ACC112 (cell line): ENCODE measurements around the gene GAPT.
A peak's percentile ranks its signal among the peaks of the same experiment; 100 is the strongest.

Experiments used
- H2AFZ ChIP-seq: fragments of 200-600 bp; sonication (generic); one replicate; pipeline ENCODE4 v1.6.0; 2017; ENCODE audit warnings: antibody characterized with exemption, low read length; ENCODE audit not compliant: unreplicated experiment
- H3K27ac ChIP-seq: fragments of 200-600 bp; sonication (generic); 2 replicates; pipeline ENCODE4 v1.5.1; 2014; ENCODE audit warnings: low read depth, mild to moderate bottlenecking, antibody characterized with exemption, low read length, moderate library complexity
- H3K27me3 ChIP-seq: fragments of 200-600 bp; sonication (generic); 2 replicates; pipeline ENCODE4 v1.6.1; 2014; ENCODE audit warnings: mild to moderate bottlenecking, antibody characterized with exemption, low read length, moderate library complexity, mixed read lengths; ENCODE audit not compliant: insufficient read depth
- H3K36me3 ChIP-seq: fragments of 200-600 bp; sonication (generic); 2 replicates; pipeline ENCODE4 v1.6.1; 2016; ENCODE audit warnings: mild to moderate bottlenecking, antibody characterized with exemption, low read length, moderate library complexity, mixed read lengths; ENCODE audit not compliant: insufficient read depth
- H3K4me1 ChIP-seq: fragments of 200-600 bp; sonication (generic); one replicate; pipeline ENCODE4 v1.6.1; 2016; ENCODE audit warnings: low read length, mixed read lengths; ENCODE audit not compliant: insufficient read depth, unreplicated experiment, control insufficient read depth
- H3K4me3 ChIP-seq: fragments of 200-600 bp; sonication (generic); 2 replicates; pipeline ENCODE4 v1.5.1; 2014; ENCODE audit warnings: mild to moderate bottlenecking, low read depth, low read length
- H3K79me2 ChIP-seq: fragments of 200-600 bp; sonication (generic); one replicate; pipeline ENCODE4 v1.6.0; 2016; ENCODE audit warnings: low read length; ENCODE audit not compliant: control insufficient read depth, unreplicated experiment, insufficient read depth

Gene GAPT

DNA sequence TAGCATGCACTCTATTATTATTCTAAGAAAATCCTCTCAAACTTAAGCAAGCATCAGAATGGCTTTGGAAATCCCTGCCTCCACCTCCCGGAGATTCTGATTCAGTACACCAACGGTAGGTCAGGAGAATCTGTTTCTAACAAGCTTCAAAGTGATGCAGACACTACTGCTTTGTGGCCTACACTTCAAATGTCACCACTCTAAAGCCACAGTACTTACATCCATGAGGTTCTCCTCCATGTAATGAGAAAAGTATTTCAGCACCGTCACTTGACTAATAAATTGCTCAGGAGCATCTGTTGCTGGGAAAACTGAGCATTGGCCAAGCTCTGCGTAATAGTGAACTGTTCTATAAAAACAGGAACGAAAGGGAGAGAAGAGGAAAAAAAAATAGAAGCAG is 36.2 kb upstream of the GAPT start:
- peak overlapping the region; percentile 90 for H3K4me3 ChIP-seq
- no peak overlapping the region for H3K27ac ChIP-seq
- peaks cover 32% of the 10 kb centered on the region for H3K79me2 ChIP-seq
- peaks cover 64% of the 10 kb centered on the region for H3K36me3 ChIP-seq
- no peak overlapping the region for H2AFZ ChIP-seq
- H3K27me3 ChIP-seq = no peaks in the 10 kb centered on the region
- peaks cover 6% of the 10 kb centered on the region for H3K4me1 ChIP-seq

GRCh38 chr5:58455480-58455879 is 35.8 kb upstream of the GAPT start:
- H3K4me3 ChIP-seq = peak overlapping the region; percentile 90
- H2AFZ ChIP-seq = no peak overlapping the region
- H3K27me3 ChIP-seq = no peaks in the 10 kb centered on the region
- H3K4me1 ChIP-seq = peaks cover 6% of the 10 kb centered on the region
- no peak overlapping the region for H3K27ac ChIP-seq
- peaks cover 32% of the 10 kb centered on the region for H3K79me2 ChIP-seq
- H3K36me3 ChIP-seq = peaks cover 64% of the 10 kb centered on the region

GRCh38 chr5:58456026-58456425 is 35.2 kb upstream of the GAPT start:
- Histone ChIP-seq H2AFZ (no peak overlapping the region), H3K79me2 (peaks cover 32% of the 10 kb centered on the region), H3K36me3 (peaks cover 64% of the 10 kb centered on the region), H3K27ac (no peak overlapping the region), H3K27me3 (no peaks in the 10 kb centered on the region), H3K4me1 (peaks cover 9% of the 10 kb centered on the region), H3K4me3 (peak overlapping the region; percentile 90)

- peaks cover 62% of the 10 kb centered on the region for H3K36me3 ChIP-seq
- peaks cover 32% of the 10 kb centered on the region for H3K79me2 ChIP-seq
- no peaks in the 10 kb centered on the region for H3K27me3 ChIP-seq
- H3K27ac ChIP-seq = no peak overlapping the region
- H2AFZ ChIP-seq = no peak overlapping the region
- peaks cover 10% of the 10 kb centered on the region for H3K4me1 ChIP-seq
- peak overlapping the region; percentile 90 for H3K4me3 ChIP-seq
Observed at GRCh38 chr5:58456486-58456885, 34.7 kb upstream of the GAPT start.

GRCh38 chr5:58457050-58457449 is 34.2 kb upstream of the GAPT start:
- H3K79me2 ChIP-seq = peaks cover 32% of the 10 kb centered on the region
- no peak overlapping the region for H2AFZ ChIP-seq
- no peak overlapping the region for H3K27ac ChIP-seq
- H3K36me3 ChIP-seq = peaks cover 56% of the 10 kb centered on the region
- H3K4me1 ChIP-seq = peaks cover 13% of the 10 kb centered on the region
- H3K27me3 ChIP-seq = no peaks in the 10 kb centered on the region
- peak overlapping the region; percentile 90 for H3K4me3 ChIP-seq

GRCh38 chr5:58458141-58458742 is 33.0 kb upstream of the GAPT start:
- H3K4me3 ChIP-seq = peak overlapping the region; percentile 90
- peak overlapping the region; percentile 22; the same call in 1 of the 2 replicates for H3K27ac ChIP-seq
- peaks cover 54% of the 10 kb centered on the region for H3K36me3 ChIP-seq
- peaks cover 19% of the 10 kb centered on the region for H3K4me1 ChIP-seq
- peaks cover 32% of the 10 kb centered on the region for H3K79me2 ChIP-seq
- H3K27me3 ChIP-seq = no peaks in the 10 kb centered on the region
- H2AFZ ChIP-seq = no peak overlapping the region

GRCh38 chr5:58458743-58459145 is 32.5 kb upstream of the GAPT start:
- peaks cover 19% of the 10 kb centered on the region for H3K4me1 ChIP-seq
- peak overlapping the region; percentile 22; the same call in 1 of the 2 replicates for H3K27ac ChIP-seq
- peaks cover 49% of the 10 kb centered on the region for H3K36me3 ChIP-seq
- H2AFZ ChIP-seq = no peak overlapping the region
- H3K79me2 ChIP-seq = peaks cover 32% of the 10 kb centered on the region
- peak overlapping the region; percentile 90 for H3K4me3 ChIP-seq
- no peaks in the 10 kb centered on the region for H3K27me3 ChIP-seq

- no peaks in the 10 kb centered on the region for H3K27me3 ChIP-seq
- peak overlapping the region; percentile 22; the same call in 1 of the 2 replicates for H3K27ac ChIP-seq
- no peak overlapping the region for H2AFZ ChIP-seq
- peaks cover 32% of the 10 kb centered on the region for H3K79me2 ChIP-seq
- peaks cover 19% of the 10 kb centered on the region for H3K4me1 ChIP-seq
- peak overlapping the region; percentile 90 for H3K4me3 ChIP-seq
- peaks cover 42% of the 10 kb centered on the region for H3K36me3 ChIP-seq
Observed at GRCh38 chr5:58459146-58460001, 31.9 kb upstream of the GAPT start.

GRCh38 chr5:58460002-58460731 is 31.1 kb upstream of the GAPT start, which contains the start of gene PLK2:
TSS of gene PLK2 (minus strand) at chr5:58460086. CDS start at chr5:58459959, 127 bp downstream.
- H3K36me3 ChIP-seq = peaks cover 34% of the 10 kb centered on the region
- peak within 1 kb of the TSS; percentile 90 for H3K4me3 ChIP-seq
- H3K27me3 ChIP-seq = no peaks in the 10 kb centered on the region
- peaks cover 19% of the 10 kb centered on the region for H3K4me1 ChIP-seq
- H3K27ac ChIP-seq = peak within 1 kb of the TSS; percentile 68
- peaks cover 29% of the 10 kb centered on the region for H3K79me2 ChIP-seq
- H2AFZ ChIP-seq = peak within 1 kb of the TSS; percentile 65

- no peaks in the 10 kb centered on the region for H3K27me3 ChIP-seq
- peak overlapping the region; percentile 90 for H3K4me3 ChIP-seq
- H3K36me3 ChIP-seq = peaks cover 28% of the 10 kb centered on the region
- peak overlapping the region; percentile 65 for H2AFZ ChIP-seq
- H3K27ac ChIP-seq = peak overlapping the region; percentile 68
- peaks cover 29% of the 10 kb centered on the region for H3K79me2 ChIP-seq
- peaks cover 19% of the 10 kb centered on the region for H3K4me1 ChIP-seq
Observed at GRCh38 chr5:58460732-58461286, 30.4 kb upstream of the GAPT start.
